Activated T-cell treated with anti-CD3 and anti-CD28 coated beads for 1 hour (primary cell): ENCODE measurements around the gene SYT7.

Source experiments
- DNase-seq: peaks from one replicate; pipeline ENCODE4 v3.0.0-alpha.2; 2020; ENCODE audit warnings: low read depth

The SYT7 gene

GRCh38 chr11:61585115-61585514 is 4.2 kb upstream of the SYT7 start:
- no peak for DNase-seq

GRCh38 chr11:61581931-61582330 is 1.1 kb upstream of the SYT7 start:
- no peak for DNase-seq

GRCh38 chr11:61580271-61580888 is 496 bp downstream of the SYT7 start:
- no peak for DNase-seq

GRCh38 chr11:61579676-61580270 is 1.1 kb downstream of the SYT7 start:
- DNase-seq, result no peak

GRCh38 chr11:61578819-61579675 is 1.8 kb downstream of the SYT7 start:
- DNase-seq, result no peak

- DNase-seq, result no peak
These were observed 3.3 kb downstream of the SYT7 start for GRCh38 chr11:61577383-61578118.

- no peak for DNase-seq
These were observed 4.7 kb downstream of the SYT7 start for GRCh38 chr11:61575886-61576861.

GRCh38 chr11:61574611-61575010 is 6.3 kb downstream of the SYT7 start:
- DNase-seq, result no peak

GRCh38 chr11:61572913-61573312 is 8.0 kb downstream of the SYT7 start:
- DNase-seq, result no peak

GRCh38 chr11:61571869-61572268 is 9.0 kb downstream of the SYT7 start:
- DNase-seq, result no peak

GRCh38 chr11:61571337-61571736 is 9.5 kb downstream of the SYT7 start:
- DNase-seq, result no peak

- no peak for DNase-seq
These were observed 11.2 kb downstream of the SYT7 start for GRCh38 chr11:61569701-61570100.

- DNase-seq, result no peak
These were observed 11.9 kb downstream of the SYT7 start for GRCh38 chr11:61569018-61569417.

- DNase-seq, result peak; percentile 70
These were observed 13.4 kb downstream of the SYT7 start for GRCh38 chr11:61567286-61568061.

- DNase-seq, result no peak
These were observed 15.8 kb downstream of the SYT7 start for GRCh38 chr11:61564936-61565696.

- no peak for DNase-seq
These were observed 20.1 kb downstream of the SYT7 start for GRCh38 chr11:61560751-61561150.

GRCh38 chr11:61556621-61557020 is 24.3 kb downstream of the SYT7 start:
- no peak for DNase-seq

- no peak for DNase-seq
These were observed 24.9 kb downstream of the SYT7 start for GRCh38 chr11:61555978-61556377.

GRCh38 chr11:61555051-61555969 is 25.6 kb downstream of the SYT7 start:
- no peak for DNase-seq
